ENCODE results near the gene CDCA3.

DNA sequence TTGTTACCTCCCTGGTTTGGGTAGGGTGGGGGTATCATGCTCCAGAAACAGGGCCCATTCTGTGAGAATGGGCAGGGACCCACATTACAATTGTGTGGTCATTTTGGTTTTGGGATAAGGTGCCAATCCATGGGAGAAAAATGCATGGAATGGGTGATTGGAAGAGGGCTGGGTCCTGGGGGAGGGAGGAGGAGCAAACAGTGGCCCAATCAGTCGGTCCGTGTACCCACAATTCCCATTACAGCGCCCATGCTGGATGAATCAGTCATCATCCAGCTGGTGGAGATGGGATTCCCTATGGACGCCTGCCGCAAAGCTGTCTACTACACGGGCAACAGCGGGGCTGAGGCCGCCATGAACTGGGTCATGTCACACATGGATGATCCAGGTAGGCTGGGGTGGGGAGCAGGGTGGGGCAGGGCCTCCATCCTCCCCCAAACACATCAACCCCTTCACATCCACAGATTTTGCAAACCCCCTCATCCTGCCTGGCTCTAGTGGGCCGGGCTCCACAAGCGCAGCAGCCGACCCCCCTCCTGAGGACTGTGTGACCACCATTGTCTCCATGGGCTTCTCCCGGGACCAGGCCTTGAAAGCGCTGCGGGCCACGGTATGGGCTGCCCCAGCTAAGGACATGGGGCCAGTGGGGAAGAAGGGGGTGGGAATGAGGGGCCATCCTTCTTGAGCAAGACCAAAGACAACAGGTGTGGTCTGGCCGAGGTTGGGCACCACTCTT lies 12.7 kb upstream of the CDCA3 start:
- TF ChIP-seq POLR2A (IDR thresholded peaks at IDR 0.05) (no peak), POLR2AphosphoS5 (IDR thresholded peaks at IDR 0.05) (no peak)
- TF ChIP-seq, protein P1, sequence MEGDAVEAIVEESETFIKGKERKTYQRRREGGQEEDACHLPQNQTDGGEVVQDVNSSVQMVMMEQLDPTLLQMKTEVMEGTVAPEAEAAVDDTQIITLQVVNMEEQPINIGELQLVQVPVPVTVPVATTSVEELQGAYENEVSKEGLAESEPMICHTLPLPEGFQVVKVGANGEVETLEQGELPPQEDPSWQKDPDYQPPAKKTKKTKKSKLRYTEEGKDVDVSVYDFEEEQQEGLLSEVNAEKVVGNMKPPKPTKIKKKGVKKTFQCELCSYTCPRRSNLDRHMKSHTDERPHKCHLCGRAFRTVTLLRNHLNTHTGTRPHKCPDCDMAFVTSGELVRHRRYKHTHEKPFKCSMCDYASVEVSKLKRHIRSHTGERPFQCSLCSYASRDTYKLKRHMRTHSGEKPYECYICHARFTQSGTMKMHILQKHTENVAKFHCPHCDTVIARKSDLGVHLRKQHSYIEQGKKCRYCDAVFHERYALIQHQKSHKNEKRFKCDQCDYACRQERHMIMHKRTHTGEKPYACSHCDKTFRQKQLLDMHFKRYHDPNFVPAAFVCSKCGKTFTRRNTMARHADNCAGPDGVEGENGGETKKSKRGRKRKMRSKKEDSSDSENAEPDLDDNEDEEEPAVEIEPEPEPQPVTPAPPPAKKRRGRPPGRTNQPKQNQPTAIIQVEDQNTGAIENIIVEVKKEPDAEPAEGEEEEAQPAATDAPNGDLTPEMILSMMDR (IDR thresholded peaks at IDR 0.05): no peak

Data from suprapubic skin (tissue), 4 donors.